Bronchial epithelial cell (primary cell): ENCODE measurements around the gene CLTB. TPM values are rescaled to one million over a fixed set of nuclear protein-coding genes. Genes with fewer than 3 reads are reported as not detected.

Experiments
- DNase-seq: peaks from one replicate; pipeline ENCODE4 v3.0.0-alpha.2; 2010; ENCODE audit warnings: low read depth
- FAIRE-seq: peaks from 2 replicates; lab custom pipeline; 2011; peaks lifted over from hg19 to GRCh38; lab: Jason Lieb, UNC
- H3K27me3 ChIP-seq: 2 replicates; pipeline ENCODE4 v1.5.1; 2011; ENCODE audit warnings: low read length; ENCODE audit not compliant: control insufficient read depth, insufficient read depth
- H3K36me3 ChIP-seq: 2 replicates; pipeline ENCODE4 v1.5.1; 2011; ENCODE audit warnings: low read length; ENCODE audit not compliant: control insufficient read depth, insufficient read depth
- H3K4me3 ChIP-seq: 2 replicates; pipeline ENCODE4 v1.5.1; 2011; ENCODE audit warnings: mild to moderate bottlenecking, low read depth, low read length, control low read depth
- total RNA-seq: library from RNA; depleted of rRNA; stranded (reverse); fragments of >200 nt; gene quantifications from 2 replicates; pipeline ENCODE4 v1.2.1, GENCODE V29; 2014
- TF ChIP-seq, protein P1 (sequence below): IDR thresholded peaks from 2 replicates; pipeline ENCODE4 v1.5.1; 2011; ENCODE audit warnings: mild to moderate bottlenecking, moderate library complexity, low read length, control low read depth, inconsistent platforms; ENCODE audit not compliant: insufficient read depth, severe bottlenecking

CLTB gene
- total RNA-seq, 1 donor from 2014 or later: 241 TPM

GRCh38 chr5:176362233-176362490 is 54.2 kb downstream of the CLTB start:
- TF ChIP-seq, protein P1, sequence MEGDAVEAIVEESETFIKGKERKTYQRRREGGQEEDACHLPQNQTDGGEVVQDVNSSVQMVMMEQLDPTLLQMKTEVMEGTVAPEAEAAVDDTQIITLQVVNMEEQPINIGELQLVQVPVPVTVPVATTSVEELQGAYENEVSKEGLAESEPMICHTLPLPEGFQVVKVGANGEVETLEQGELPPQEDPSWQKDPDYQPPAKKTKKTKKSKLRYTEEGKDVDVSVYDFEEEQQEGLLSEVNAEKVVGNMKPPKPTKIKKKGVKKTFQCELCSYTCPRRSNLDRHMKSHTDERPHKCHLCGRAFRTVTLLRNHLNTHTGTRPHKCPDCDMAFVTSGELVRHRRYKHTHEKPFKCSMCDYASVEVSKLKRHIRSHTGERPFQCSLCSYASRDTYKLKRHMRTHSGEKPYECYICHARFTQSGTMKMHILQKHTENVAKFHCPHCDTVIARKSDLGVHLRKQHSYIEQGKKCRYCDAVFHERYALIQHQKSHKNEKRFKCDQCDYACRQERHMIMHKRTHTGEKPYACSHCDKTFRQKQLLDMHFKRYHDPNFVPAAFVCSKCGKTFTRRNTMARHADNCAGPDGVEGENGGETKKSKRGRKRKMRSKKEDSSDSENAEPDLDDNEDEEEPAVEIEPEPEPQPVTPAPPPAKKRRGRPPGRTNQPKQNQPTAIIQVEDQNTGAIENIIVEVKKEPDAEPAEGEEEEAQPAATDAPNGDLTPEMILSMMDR: no peak
- Histone ChIP-seq H3K36me3 (peaks cover 5% of the 10 kb centered on the region), H3K4me3 (peak overlapping the region; percentile 84), H3K27me3 (no peaks in the 10 kb centered on the region)
- FAIRE-seq: no peak
- DNase-seq: no peak

DNA sequence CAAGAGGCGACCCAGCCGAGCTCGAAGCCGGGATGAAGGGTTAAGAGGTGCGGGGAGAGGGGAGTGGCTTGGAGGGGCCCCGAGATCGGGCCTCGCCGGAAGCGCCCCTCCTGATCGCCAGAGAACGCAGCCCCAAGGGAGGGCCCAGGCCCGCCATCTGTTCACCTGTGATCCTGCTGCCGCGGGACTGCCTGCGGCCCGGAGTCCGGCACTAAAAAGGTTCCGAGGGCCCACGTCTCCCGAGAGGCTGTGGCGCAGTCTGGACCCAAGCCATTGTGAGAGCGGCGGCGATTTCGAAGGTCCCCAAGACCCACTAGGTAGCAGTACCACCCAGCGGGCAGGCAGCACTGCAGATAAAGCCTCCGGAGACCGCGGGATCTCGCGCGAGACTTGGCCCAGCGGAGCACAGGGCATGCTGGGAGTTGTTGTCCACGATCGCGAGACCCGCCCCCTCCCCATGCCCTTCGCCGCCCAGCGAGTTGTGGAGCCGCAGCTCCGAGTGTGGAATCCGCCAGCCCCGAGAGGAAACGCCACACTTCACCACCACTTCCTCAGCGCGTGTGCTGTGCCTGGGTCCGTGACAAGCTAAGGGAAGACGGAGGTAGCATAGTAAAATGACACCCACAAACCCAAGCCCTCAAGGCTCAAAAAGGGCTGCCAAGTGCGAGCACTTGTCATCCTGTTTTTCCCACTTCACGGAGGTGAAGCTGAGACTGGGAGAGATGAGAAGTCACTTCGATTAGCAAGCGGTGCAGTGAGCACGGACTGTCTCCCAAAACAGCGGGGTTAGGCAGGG is 54.7 kb downstream of the CLTB start, which contains the start of gene KIAA1191:
TSS of gene KIAA1191 (minus strand) at position 328 of the 796 bp plus-strand sequence. CDS start 2,256 bp downstream, outside the sequence.
- no peak for FAIRE-seq
- TF ChIP-seq, protein P1: peak; percentile 35
- H3K27me3 ChIP-seq: no peaks in the 10 kb centered on the region

DNA sequence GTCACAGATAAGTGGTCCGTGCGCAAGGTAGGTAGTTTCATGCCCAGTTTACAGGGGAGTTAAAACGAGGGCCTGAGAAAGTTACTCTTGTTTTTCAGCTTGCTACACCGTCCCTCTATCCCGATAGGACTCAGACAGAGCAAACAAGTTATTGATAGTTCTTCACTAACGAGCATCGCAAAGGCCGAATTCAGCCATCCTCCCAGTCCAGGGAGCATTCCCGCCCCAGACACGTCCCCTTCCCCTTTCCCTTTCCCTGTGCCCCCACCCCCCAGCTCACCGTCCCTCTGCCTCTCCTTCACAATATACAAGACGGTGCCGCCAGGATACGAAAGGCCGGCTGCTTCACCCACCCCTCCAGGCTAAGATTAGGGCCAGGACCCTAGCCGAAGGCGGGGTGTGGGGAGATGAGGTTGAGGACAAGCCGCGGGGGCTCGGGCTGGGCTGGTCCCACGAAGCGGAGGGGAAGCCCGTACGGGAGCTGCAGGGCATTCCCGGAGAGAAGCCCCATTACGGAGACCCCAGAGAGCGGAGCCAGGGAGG is 55.4 kb downstream of the CLTB start:
- no peak for FAIRE-seq

More for the DNA sequence above, 54.7 kb downstream of the CLTB start, which contains the start of gene KIAA1191:
- peak within 1 kb of the TSS; percentile 84 for H3K4me3 ChIP-seq
- H3K36me3 ChIP-seq: peaks cover 6% of the 10 kb centered on the region
- DNase-seq: peak; percentile 83

GRCh38 chr5:176359658-176360057 is 56.7 kb downstream of the CLTB start:
- no peak overlapping the region for H3K4me3 ChIP-seq

More for the DNA sequence above, 55.4 kb downstream of the CLTB start:
- TF ChIP-seq, protein P1: no peak
- peaks cover 6% of the 10 kb centered on the region for H3K36me3 ChIP-seq
- H3K27me3 ChIP-seq: no peaks in the 10 kb centered on the region
- peak; percentile 6 for DNase-seq
- peak overlapping the region; percentile 84 for H3K4me3 ChIP-seq

DNA sequence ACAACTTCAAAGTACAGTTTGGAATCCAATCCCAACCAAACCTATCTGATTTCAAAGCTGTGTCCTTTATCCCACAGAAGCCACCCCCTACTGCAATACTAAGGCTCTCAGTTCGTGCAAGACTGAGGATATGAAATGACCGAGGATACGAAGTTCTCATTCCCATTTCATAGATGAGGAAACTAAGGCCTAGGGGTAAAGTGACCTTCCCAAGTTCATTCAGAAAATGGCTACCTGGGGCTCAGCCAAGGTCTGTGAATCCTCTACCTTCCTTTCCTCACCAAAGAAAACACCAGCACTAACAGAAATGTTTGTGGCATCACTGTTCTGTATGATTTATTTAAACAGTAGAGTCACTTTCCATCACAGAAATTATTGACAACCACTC is 60.2 kb downstream of the CLTB start:
- DNase-seq (no peak), FAIRE-seq (no peak)
- no peaks in the 10 kb centered on the region for H3K27me3 ChIP-seq
- peaks cover 23% of the 10 kb centered on the region for H3K36me3 ChIP-seq
- TF ChIP-seq, protein P1: no peak
- no peak overlapping the region for H3K4me3 ChIP-seq

More at GRCh38 chr5:176359658-176360057, 56.7 kb downstream of the CLTB start:
- DNase-seq (peak; percentile 17), FAIRE-seq (no peak)
- TF ChIP-seq, protein P1: no peak
- Histone ChIP-seq H3K27me3 (no peaks in the 10 kb centered on the region), H3K36me3 (peaks cover 8% of the 10 kb centered on the region)
